MM.1S (cell line): ENCODE measurements around the gene DSG2.

Experiments used
- DNase-seq: peaks from one replicate; pipeline ENCODE4 v3.0.0-alpha.2; 2015
- H2AFZ ChIP-seq: fragments of 300-600 bp; sonication (generic); 2 replicates; pipeline ENCODE4 v1.6.0; 2016; ENCODE audit warnings: antibody characterized with exemption, low read length
- H3F3A ChIP-seq: fragments of 300-600 bp; sonication (generic); 2 replicates; pipeline ENCODE4 v1.6.1; 2016; ENCODE audit warnings: mild to moderate bottlenecking, antibody characterized with exemption, low read length, moderate library complexity, mixed read lengths; ENCODE audit not compliant: insufficient read depth
- H3K27ac ChIP-seq: fragments of 300-600 bp; sonication (generic); 2 replicates; pipeline ENCODE4 v1.5.1; 2016; ENCODE audit warnings: mild to moderate bottlenecking, low read length
- H3K27me3 ChIP-seq: fragments of 300-600 bp; sonication (generic); replicated peaks from 2 replicates; pipeline ENCODE4 v1.6.0; 2016; ENCODE audit warnings: low read length; ENCODE audit not compliant: insufficient read depth
- H3K36me3 ChIP-seq: fragments of 300-600 bp; sonication (generic); replicated peaks from 2 replicates; pipeline ENCODE4 v1.6.1; 2016; ENCODE audit warnings: mild to moderate bottlenecking, low read length, mixed read lengths; ENCODE audit not compliant: insufficient read depth
- H3K4me1 ChIP-seq: fragments of 300-600 bp; sonication (generic); 2 replicates; pipeline ENCODE4 v1.6.1; 2016; ENCODE audit warnings: low read length, mixed read lengths
- H3K4me2 ChIP-seq: fragments of 300-600 bp; sonication (generic); 2 replicates; pipeline ENCODE4 v1.6.0; 2016; ENCODE audit warnings: low read depth, low read length
- H3K4me3 ChIP-seq: fragments of 300-600 bp; sonication (generic); 2 replicates; pipeline ENCODE4 v1.5.1; 2016; ENCODE audit warnings: low read length, mixed read lengths
- H3K79me2 ChIP-seq: fragments of 300-600 bp; sonication (generic); 2 replicates; pipeline ENCODE4 v1.6.1; 2016; ENCODE audit warnings: mixed run types, low read length, mixed read lengths
- H3K9ac ChIP-seq: fragments of 300-600 bp; sonication (generic); 2 replicates; pipeline ENCODE4 v1.6.1; 2016; ENCODE audit warnings: low read length, mixed read lengths
- H3K9me2 ChIP-seq: fragments of 300-600 bp; sonication (generic); replicated peaks from 2 replicates; pipeline ENCODE4 v1.6.1; 2016; ENCODE audit warnings: mild to moderate bottlenecking, low read length, mixed read lengths; ENCODE audit not compliant: insufficient read depth
- H3K9me3 ChIP-seq: fragments of 300-600 bp; sonication (generic); replicated peaks from 2 replicates; pipeline ENCODE4 v1.6.1; 2016; ENCODE audit warnings: mild to moderate bottlenecking, low read length, mixed read lengths; ENCODE audit not compliant: insufficient read depth
- H4K20me1 ChIP-seq: fragments of 300-600 bp; sonication (generic); 2 replicates; pipeline ENCODE4 v1.6.1; 2016; ENCODE audit warnings: mild to moderate bottlenecking, low read length, moderate library complexity, mixed read lengths; ENCODE audit not compliant: insufficient read depth
- EZH2 ChIP-seq: fragments of 300-600 bp; sonication (generic); optimal IDR thresholded peaks from 2 replicates; pipeline ENCODE3; 2017; ENCODE audit warnings: low read depth, mild to moderate bottlenecking, antibody characterized with exemption, low read length, mixed read lengths
- EZH2phosphoT487 ChIP-seq: fragments of 300-600 bp; sonication (generic); IDR thresholded peaks from 2 replicates; pipeline ENCODE4 v1.6.1; 2018; ENCODE audit warnings: antibody characterized with exemption, low read length
- TF ChIP-seq, protein P1 (sequence below): fragments of 300-600 bp; sonication (generic); IDR thresholded peaks from 2 replicates; pipeline ENCODE4 v1.5.1; 2016; ENCODE audit warnings: antibody characterized with exemption, low read length, mixed read lengths

DSG2 gene

DNA sequence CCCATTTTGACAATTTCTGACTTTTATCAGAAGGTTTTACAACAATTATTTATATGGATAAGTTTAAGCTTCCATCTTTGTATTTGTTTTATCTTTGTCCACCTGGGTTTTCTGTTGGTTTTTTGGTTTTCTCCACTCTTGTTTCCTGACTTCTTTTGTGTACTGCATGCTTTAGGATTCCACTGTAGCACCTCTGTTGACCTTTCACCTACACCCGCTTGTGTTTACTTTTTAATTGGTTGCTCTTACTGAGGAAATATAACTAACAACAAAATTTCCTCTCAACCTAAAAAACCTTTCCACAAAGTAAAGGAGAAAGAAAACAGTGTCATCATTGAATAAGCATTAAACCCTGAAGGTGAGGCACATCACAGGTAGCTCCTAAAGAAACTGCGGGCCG lies 53.9 kb downstream of the DSG2 start:
- Histone ChIP-seq H3F3A (no peaks in the 10 kb centered on the region), H3K9me3 (no peaks in the 10 kb centered on the region), H3K4me2 (no peak overlapping the region), H3K79me2 (no peaks in the 10 kb centered on the region), H3K4me1 (no peaks in the 10 kb centered on the region), H3K36me3 (no peaks in the 10 kb centered on the region), H3K27ac (no peak overlapping the region), H4K20me1 (no peaks in the 10 kb centered on the region), H2AFZ (no peak overlapping the region), H3K4me3 (no peak overlapping the region), H3K9me2 (no peaks in the 10 kb centered on the region), H3K9ac (no peak overlapping the region), H3K27me3 (no peaks in the 10 kb centered on the region)
- no peak for DNase-seq
- TF ChIP-seq, protein P1, sequence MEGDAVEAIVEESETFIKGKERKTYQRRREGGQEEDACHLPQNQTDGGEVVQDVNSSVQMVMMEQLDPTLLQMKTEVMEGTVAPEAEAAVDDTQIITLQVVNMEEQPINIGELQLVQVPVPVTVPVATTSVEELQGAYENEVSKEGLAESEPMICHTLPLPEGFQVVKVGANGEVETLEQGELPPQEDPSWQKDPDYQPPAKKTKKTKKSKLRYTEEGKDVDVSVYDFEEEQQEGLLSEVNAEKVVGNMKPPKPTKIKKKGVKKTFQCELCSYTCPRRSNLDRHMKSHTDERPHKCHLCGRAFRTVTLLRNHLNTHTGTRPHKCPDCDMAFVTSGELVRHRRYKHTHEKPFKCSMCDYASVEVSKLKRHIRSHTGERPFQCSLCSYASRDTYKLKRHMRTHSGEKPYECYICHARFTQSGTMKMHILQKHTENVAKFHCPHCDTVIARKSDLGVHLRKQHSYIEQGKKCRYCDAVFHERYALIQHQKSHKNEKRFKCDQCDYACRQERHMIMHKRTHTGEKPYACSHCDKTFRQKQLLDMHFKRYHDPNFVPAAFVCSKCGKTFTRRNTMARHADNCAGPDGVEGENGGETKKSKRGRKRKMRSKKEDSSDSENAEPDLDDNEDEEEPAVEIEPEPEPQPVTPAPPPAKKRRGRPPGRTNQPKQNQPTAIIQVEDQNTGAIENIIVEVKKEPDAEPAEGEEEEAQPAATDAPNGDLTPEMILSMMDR, result no peak
- TF ChIP-seq EZH2 (no peak), EZH2phosphoT487 (no peak)

DNA sequence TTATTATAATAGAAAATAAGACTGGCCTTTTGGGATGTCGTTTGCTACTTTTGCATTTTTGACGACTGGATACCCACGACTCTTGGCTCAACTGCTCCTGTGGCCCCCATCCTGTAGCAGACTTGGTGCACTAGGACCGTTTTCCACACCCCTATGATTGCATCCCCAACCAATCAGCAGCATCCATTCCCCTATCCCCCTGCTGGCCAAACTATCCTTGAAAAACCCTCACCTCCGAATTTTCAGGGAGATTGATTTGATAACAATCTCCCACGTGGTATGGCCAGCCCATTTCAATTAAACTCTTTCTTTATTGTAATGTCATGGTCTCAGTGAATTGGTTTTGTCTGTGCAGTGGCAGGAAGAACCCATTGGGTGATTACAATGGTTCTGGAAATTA lies 55.8 kb downstream of the DSG2 start:
- H3F3A ChIP-seq, result no peaks in the 10 kb centered on the region
- no peak overlapping the region for H3K9ac ChIP-seq
- no peaks in the 10 kb centered on the region for H3K9me2 ChIP-seq
- H4K20me1 ChIP-seq, result no peaks in the 10 kb centered on the region
- H3K79me2 ChIP-seq, result no peaks in the 10 kb centered on the region
- no peak overlapping the region for H2AFZ ChIP-seq
- TF ChIP-seq EZH2phosphoT487, result no peak
- no peak for TF ChIP-seq EZH2
- TF ChIP-seq, protein P1, result no peak
- H3K4me3 ChIP-seq, result no peak overlapping the region
- no peaks in the 10 kb centered on the region for H3K27me3 ChIP-seq
- DNase-seq, result no peak
- H3K27ac ChIP-seq, result no peak overlapping the region
- H3K4me2 ChIP-seq, result no peak overlapping the region
- no peaks in the 10 kb centered on the region for H3K4me1 ChIP-seq
- no peaks in the 10 kb centered on the region for H3K36me3 ChIP-seq
- no peaks in the 10 kb centered on the region for H3K9me3 ChIP-seq

GRCh38 chr18:31554776-31555175 lies 56.8 kb downstream of the DSG2 start:
- no peaks in the 10 kb centered on the region for H3K4me1 ChIP-seq
- H3F3A ChIP-seq, result no peaks in the 10 kb centered on the region
- no peaks in the 10 kb centered on the region for H3K36me3 ChIP-seq
- H3K27ac ChIP-seq, result no peak overlapping the region
- no peak overlapping the region for H3K9ac ChIP-seq
- no peaks in the 10 kb centered on the region for H3K9me3 ChIP-seq
- H3K4me2 ChIP-seq, result no peak overlapping the region
- no peak for DNase-seq
- no peaks in the 10 kb centered on the region for H3K79me2 ChIP-seq
- TF ChIP-seq EZH2 (no peak), EZH2phosphoT487 (no peak)
- TF ChIP-seq, protein P1, result no peak
- H4K20me1 ChIP-seq, result no peaks in the 10 kb centered on the region
- H3K27me3 ChIP-seq, result no peaks in the 10 kb centered on the region
- H2AFZ ChIP-seq, result no peak overlapping the region
- no peaks in the 10 kb centered on the region for H3K9me2 ChIP-seq
- H3K4me3 ChIP-seq, result no peak overlapping the region
